Stomach (tissue), 9 donors: ENCODE data around the gene FRMD5. TPM values are rescaled to one million over a fixed set of nuclear protein-coding genes. Genes with fewer than 3 reads are reported as not detected.

ENCODE experiments used
- DNase-seq, 2 donors: peaks; one replicate each; pipeline versions ENCODE4 v3.0.0 to v3.0.0-alpha.2; 2013 to 2019
- H3K27ac ChIP-seq, 5 donors: fragments of 200-600 bp in 4 of 5; sonication (generic) in 4 of 5; one replicate each; pipeline ENCODE4 v1.5.1; 2013 to 2019; ENCODE audit warnings: mild to moderate bottlenecking in 1 of 5, moderate library complexity in 1 of 5
- H3K27me3 ChIP-seq, 3 donors: fragments of 200-600 bp; sonication (generic); one replicate each; pipeline ENCODE4 v1.5.1; 2017 to 2019; ENCODE audit warnings: mixed run types in 1 of 3
- H3K36me3 ChIP-seq, 4 donors: fragments of 200-600 bp; sonication (generic); 1 replicate in 3 of 4; 2 replicates in 1 of 4; pipeline ENCODE4 v1.5.1; 2016 to 2019
- H3K4me1 ChIP-seq, 4 donors: fragments of 200-600 bp; sonication (generic); one replicate each; pipeline ENCODE4 v1.5.1; 2016 to 2019
- H3K4me3 ChIP-seq, 4 donors: fragments of 200-600 bp; sonication (generic) in 3 of 4; one replicate each; pipeline ENCODE4 v1.5.1; 2016 to 2019; ENCODE audit warnings: mild to moderate bottlenecking in 1 of 4
- H3K9me3 ChIP-seq, 4 donors: fragments of 200-600 bp; sonication (generic); one replicate each; pipeline ENCODE4 v1.5.1; 2016 to 2019
- CTCF ChIP-seq, 7 experiments: fragments of 450-650 bp in 4 of 7; fragments of 200-600 bp in 3 of 7; sonication (generic) in 3 of 7; IDR thresholded peaks; one replicate each; pipeline ENCODE4 v1.5.1; 2016 to 2019; ENCODE audit warnings: antibody characterized with exemption in 7 of 7, control low read depth in 2 of 7, mild to moderate bottlenecking in 1 of 7
- EP300 ChIP-seq: sonication (generic); formaldehyde crosslinking; IDR thresholded peaks from one replicate; pipeline ENCODE4 v1.6.1; 2017; ENCODE audit warnings: antibody characterized with exemption
- POLR2A ChIP-seq, 4 donors: fragments of 450-650 bp; IDR thresholded peaks; one replicate each; pipeline ENCODE4 v1.6.1; 2016; ENCODE audit warnings: antibody characterized with exemption in 4 of 4, control low read depth in 2 of 4, mild to moderate bottlenecking in 1 of 4, moderate library complexity in 1 of 4
- POLR2AphosphoS5 ChIP-seq, 3 donors: sonication (generic); formaldehyde crosslinking; IDR thresholded peaks; one replicate each; pipeline ENCODE4 v1.6.1; 2016; ENCODE audit warnings: antibody characterized with exemption in 3 of 3
- WGBS, 5 donors: extraction: QIAGEN DNeasy Blood & Tissue Kit in 3 of 5; methylation state at CpG; one replicate each; pipeline versions ENCODE4 v1.1.5 to v1.1.7; 2013 to 2018; 5-methylcytosine and 5-hydroxymethylcytosine counted together
- intact Hi-C: fragments of 100-400 bp; cut with DNase I; formaldehyde crosslinking; loops from one replicate; pipeline ENCODE4 v1.15.1; 2023; ENCODE audit warnings: low total_unique reads
- polyA plus RNA-seq, 3 donors: library from polyadenylated mRNA; stranded (reverse); fragments of 200-250 nt; gene quantifications; one replicate each; pipeline ENCODE4 v1.2.3, GENCODE V29; 2013
- total RNA-seq, 5 donors: library from RNA; depleted of rRNA; stranded (reverse); fragments of >200 nt; gene quantifications; one replicate each; pipeline versions ENCODE4 v1.1.0 to v1.2.3, GENCODE V29; 2014 to 2016
- donor health status: healthy with polysubstance abuse.
- donor health status: Bipolar disorder and iron deficiency.
- donor health status: healthy.

The FRMD5 gene
- total and polyA plus RNA-seq, 8 donors, result 0.40 to 13.0 (median 2.5) TPM

GRCh38 chr15:44160796-44161195 is 34.3 kb downstream of the FRMD5 start:
- Histone ChIP-seq H3K36me3 (no peaks in the 10 kb centered on the region), H3K9me3 (no peaks in the 10 kb centered on the region), H3K27me3 (no peaks in the 10 kb centered on the region), H3K27ac (no peak overlapping the region), H3K4me1 (no peaks in the 10 kb centered on the region), H3K4me3 (no peak overlapping the region)
- no peak for TF ChIP-seq POLR2AphosphoS5 (IDR thresholded peaks at IDR 0.05)
- TF ChIP-seq CTCF (IDR thresholded peaks at IDR 0.05), result no peak
- no peak for TF ChIP-seq EP300
- no peak for TF ChIP-seq POLR2A (IDR thresholded peaks at IDR 0.05)
- DNase-seq, result no peak
- 60 to 88% (median 81%) methylated on average over 1 of the region's 1 CpG for WGBS, 5 donors
- intact Hi-C loops, result no loop called here

GRCh38 chr15:44159492-44159891 is 35.6 kb downstream of the FRMD5 start:
- H3K36me3 ChIP-seq, result no peaks in the 10 kb centered on the region
- TF ChIP-seq POLR2AphosphoS5 (IDR thresholded peaks at IDR 0.05), result no peak
- no peak for TF ChIP-seq POLR2A (IDR thresholded peaks at IDR 0.05)
- TF ChIP-seq EP300, result no peak
- TF ChIP-seq CTCF (IDR thresholded peaks at IDR 0.05), result no peak
- H3K27ac ChIP-seq, result no peak overlapping the region
- H3K9me3 ChIP-seq, result no peaks in the 10 kb centered on the region
- no peaks in the 10 kb centered on the region for H3K4me1 ChIP-seq
- no peaks in the 10 kb centered on the region for H3K27me3 ChIP-seq
- H3K4me3 ChIP-seq, result no peak overlapping the region
- intact Hi-C loops, result no loop called here
- no peak for DNase-seq

GRCh38 chr15:44158111-44158510 is 37.0 kb downstream of the FRMD5 start:
- no peaks in the 10 kb centered on the region for H3K27me3 ChIP-seq
- TF ChIP-seq CTCF (IDR thresholded peaks at IDR 0.05), result no peak
- H3K36me3 ChIP-seq, result no peaks in the 10 kb centered on the region
- H3K4me1 ChIP-seq, result no peaks in the 10 kb centered on the region
- no peak overlapping the region for H3K27ac ChIP-seq
- no peak overlapping the region for H3K4me3 ChIP-seq
- intact Hi-C loops, result no loop called here
- no peak for DNase-seq
- H3K9me3 ChIP-seq, result no peaks in the 10 kb centered on the region

GRCh38 chr15:44157679-44158078 is 37.4 kb downstream of the FRMD5 start:
- Histone ChIP-seq H3K4me3 (no peak overlapping the region), H3K27me3 (no peaks in the 10 kb centered on the region), H3K9me3 (no peaks in the 10 kb centered on the region), H3K27ac (no peak overlapping the region), H3K4me1 (no peaks in the 10 kb centered on the region), H3K36me3 (no peaks in the 10 kb centered on the region)
- intact Hi-C loops, result no loop called here
- DNase-seq, result peak in 1 of 2 donors; percentile 44
- 22 to 51% (median 43%) methylated on average over 1 of the region's 1 CpG for WGBS, 5 donors
- no peak for TF ChIP-seq POLR2AphosphoS5 (IDR thresholded peaks at IDR 0.05)
- TF ChIP-seq CTCF (IDR thresholded peaks at IDR 0.05), result no peak
- no peak for TF ChIP-seq POLR2A (IDR thresholded peaks at IDR 0.05)
- TF ChIP-seq EP300, result no peak

GRCh38 chr15:44153352-44153751 is 41.7 kb downstream of the FRMD5 start:
- no peak overlapping the region for H3K4me3 ChIP-seq
- intact Hi-C loops, result no loop called here
- no peaks in the 10 kb centered on the region for H3K4me1 ChIP-seq
- no peak overlapping the region for H3K27ac ChIP-seq
- WGBS, 5 donors, result 81 to 94% (median 91%) methylated on average over 4 of the region's 4 CpGs
- H3K9me3 ChIP-seq, result no peaks in the 10 kb centered on the region
- TF ChIP-seq POLR2AphosphoS5 (IDR thresholded peaks at IDR 0.05) (no peak), POLR2A (IDR thresholded peaks at IDR 0.05) (no peak), EP300 (no peak), CTCF (IDR thresholded peaks at IDR 0.05) (no peak)
- H3K36me3 ChIP-seq, result no peaks in the 10 kb centered on the region
- no peak for DNase-seq
- peaks cover 0 to 5% (median 0%) of the 10 kb centered on the region in 3 donors for H3K27me3 ChIP-seq
